Fibroblast of lung (primary cell): ENCODE data around the gene HBP1.

Experiments
- CTCF ChIP-seq, 2 donors: IDR thresholded peaks in 1 of 2; conservative IDR thresholded peaks in 1 of 2; 1 replicate in 1 of 2; 2 replicates in 1 of 2; pipeline ENCODE4 v1.5.1; 2011 to 2012; ENCODE audit warnings: low read length in 2 of 2, control low read depth in 1 of 2, inconsistent platforms in 1 of 2, low read depth in 1 of 2, mild to moderate bottlenecking in 1 of 2
- EZH2 ChIP-seq: IDR thresholded peaks from 2 replicates; pipeline ENCODE4 v1.5.1; 2012; ENCODE audit warnings: low read length, control low read depth, mild to moderate bottlenecking; ENCODE audit errors: missing control alignments

GRCh38 chr7:107180378-107180777, 11.6 kb downstream of the HBP1 start:
- TF ChIP-seq CTCF (conservative IDR thresholded peaks at IDR 0.05 in 1 of 2, IDR thresholded peaks at IDR 0.05 in 1 of 2; ENCODE audit: low read depth in 1 of 2, low read length in 2 of 2) (no peak), EZH2 (no peak)
